ENCODE data around the gene SETX.
"Not testable (repeated sequence)": the region's sequence is repeated elsewhere in the genome, so short reads cannot be mapped to it uniquely, and the experiment has no call there.

SETX gene

GRCh38 chr9:132288966-132289365 lies 65.8 kb downstream of the SETX start:
- TF ChIP-seq FOXA1 (IDR thresholded peaks at IDR 0.05) (no peak), FOXM1 (IDR thresholded peaks at IDR 0.05; ENCODE audit: borderline replicate concordance) (no peak), LEF1 (IDR thresholded peaks at IDR 0.05; ENCODE audit: borderline replicate concordance) (no peak), TARDBP (IDR thresholded peaks at IDR 0.05) (no peak), ZNF384 (IDR thresholded peaks at IDR 0.05) (no peak), BHLHE40 (IDR thresholded peaks at IDR 0.05; ENCODE audit: borderline replicate concordance) (no peak)
- TF ChIP-seq, protein P1, sequence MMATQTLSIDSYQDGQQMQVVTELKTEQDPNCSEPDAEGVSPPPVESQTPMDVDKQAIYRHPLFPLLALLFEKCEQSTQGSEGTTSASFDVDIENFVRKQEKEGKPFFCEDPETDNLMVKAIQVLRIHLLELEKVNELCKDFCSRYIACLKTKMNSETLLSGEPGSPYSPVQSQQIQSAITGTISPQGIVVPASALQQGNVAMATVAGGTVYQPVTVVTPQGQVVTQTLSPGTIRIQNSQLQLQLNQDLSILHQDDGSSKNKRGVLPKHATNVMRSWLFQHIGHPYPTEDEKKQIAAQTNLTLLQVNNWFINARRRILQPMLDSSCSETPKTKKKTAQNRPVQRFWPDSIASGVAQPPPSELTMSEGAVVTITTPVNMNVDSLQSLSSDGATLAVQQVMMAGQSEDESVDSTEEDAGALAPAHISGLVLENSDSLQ (IDR thresholded peaks at IDR 0.05), result no peak
- ChIA-PET POLR2A (no interaction called here), CTCF (no interaction called here)
- no peak for DNase-seq (ENCODE audit: extremely low spot score)

- TF ChIP-seq FOXA1 (IDR thresholded peaks at IDR 0.05), result no peak
- TF ChIP-seq FOXK2 (IDR thresholded peaks at IDR 0.05), result no peak
- TF ChIP-seq CTBP1 (IDR thresholded peaks at IDR 0.05; ENCODE audit: borderline replicate concordance), result no peak
- no peak for TF ChIP-seq L3MBTL2 (conservative IDR thresholded peaks at IDR 0.05)
- TF ChIP-seq BHLHE40 (IDR thresholded peaks at IDR 0.05; ENCODE audit: borderline replicate concordance), result no peak
- TF ChIP-seq SP1 (IDR thresholded peaks at IDR 0.05), result no peak
- no peak for TF ChIP-seq FOXM1 (IDR thresholded peaks at IDR 0.05; ENCODE audit: borderline replicate concordance)
- TF ChIP-seq, protein P1 (IDR thresholded peaks at IDR 0.05), result no peak
- no peak for TF ChIP-seq ZNF384 (IDR thresholded peaks at IDR 0.05)
- TF ChIP-seq HDGF (IDR thresholded peaks at IDR 0.05; ENCODE audit: borderline replicate concordance), result no peak
- TF ChIP-seq TARDBP (IDR thresholded peaks at IDR 0.05), result no peak
- no peak for TF ChIP-seq NFRKB (IDR thresholded peaks at IDR 0.05)
- no peak for TF ChIP-seq SUZ12 (IDR thresholded peaks at IDR 0.05)
- TF ChIP-seq ARNT (IDR thresholded peaks at IDR 0.05), result no peak
- CTCF ChIA-PET, result no interaction called here
Observed at GRCh38 chr9:132288361-132288760, 66.4 kb downstream of the SETX start.

DNA sequence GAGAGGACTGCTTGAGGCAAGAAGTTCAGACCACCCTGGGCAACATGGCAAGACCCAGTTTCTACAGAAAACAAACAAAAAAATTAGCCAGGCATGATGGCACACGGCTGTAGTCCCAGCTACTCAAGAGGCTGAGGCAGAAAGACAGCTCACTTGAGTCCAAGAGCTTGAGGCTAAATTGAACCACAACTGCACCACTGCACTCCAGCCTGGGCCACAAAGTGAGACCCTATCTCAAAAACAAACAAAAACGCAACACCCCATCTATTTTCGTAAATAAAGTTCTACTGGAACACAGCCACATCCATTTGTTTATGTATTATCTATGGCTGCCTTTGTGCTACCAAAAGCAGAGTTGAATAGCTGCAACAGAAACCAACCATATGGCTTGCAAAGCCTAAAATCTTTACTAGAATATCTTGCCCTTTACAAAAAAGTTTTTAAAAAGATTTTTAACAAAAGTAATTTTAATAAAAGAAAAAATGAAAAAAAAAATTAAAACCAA lies 67.5 kb downstream of the SETX start:
- ChIA-PET POLR2A (no interaction called here), CTCF (no interaction called here)
- DNase-seq (ENCODE audit: extremely low spot score), result no peak
- no peak for TF ChIP-seq FOXK2 (IDR thresholded peaks at IDR 0.05)

More at GRCh38 chr9:132288361-132288760, 66.4 kb downstream of the SETX start:
- POLR2A ChIA-PET, result no interaction called here
- DNase-seq (ENCODE audit: extremely low spot score), result no peak

DNA sequence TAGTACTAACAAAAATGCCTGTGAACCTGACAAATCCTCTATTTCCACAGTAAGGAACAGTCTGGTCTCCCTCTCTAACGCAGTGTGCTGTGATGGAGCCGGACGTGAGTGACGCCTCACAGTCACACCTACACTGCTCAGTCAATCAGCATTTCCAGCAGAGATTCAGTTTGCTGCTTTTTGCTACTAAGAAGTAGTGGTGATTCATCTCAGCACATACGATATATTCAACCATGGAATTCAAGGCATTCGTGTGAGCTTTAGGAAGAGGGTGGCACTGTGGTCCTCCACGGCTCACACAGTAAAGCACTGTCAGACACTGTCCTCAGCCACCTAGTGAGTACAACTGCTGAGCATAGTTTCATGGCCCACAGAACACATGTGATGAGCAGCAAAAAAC lies 70.9 kb downstream of the SETX start:
- POLR2A ChIA-PET, result interaction anchor here (0.9 kb wide), 1 partner anchor 71 kb away, joined by 3 read pairs; the partner anchor contains the start of gene SETX
- CTCF ChIA-PET, result no interaction called here
- TF ChIP-seq CTBP1 (IDR thresholded peaks at IDR 0.05; ENCODE audit: borderline replicate concordance) (no peak), BHLHE40 (IDR thresholded peaks at IDR 0.05; ENCODE audit: borderline replicate concordance) (no peak), FOXA1 (IDR thresholded peaks at IDR 0.05) (no peak), HDGF (IDR thresholded peaks at IDR 0.05; ENCODE audit: borderline replicate concordance) (no peak), SUZ12 (IDR thresholded peaks at IDR 0.05) (no peak), NFRKB (IDR thresholded peaks at IDR 0.05) (no peak), ELF4 (IDR thresholded peaks at IDR 0.05) (no peak), TARDBP (IDR thresholded peaks at IDR 0.05) (no peak), FOXM1 (IDR thresholded peaks at IDR 0.05; ENCODE audit: borderline replicate concordance) (no peak), LEF1 (IDR thresholded peaks at IDR 0.05; ENCODE audit: borderline replicate concordance) (no peak), SP1 (IDR thresholded peaks at IDR 0.05) (no peak), ZNF384 (IDR thresholded peaks at IDR 0.05) (no peak), FOXK2 (IDR thresholded peaks at IDR 0.05) (no peak), L3MBTL2 (conservative IDR thresholded peaks at IDR 0.05) (no peak), ARNT (IDR thresholded peaks at IDR 0.05) (no peak)
- DNase-seq (ENCODE audit: extremely low spot score), result no peak

DNA sequence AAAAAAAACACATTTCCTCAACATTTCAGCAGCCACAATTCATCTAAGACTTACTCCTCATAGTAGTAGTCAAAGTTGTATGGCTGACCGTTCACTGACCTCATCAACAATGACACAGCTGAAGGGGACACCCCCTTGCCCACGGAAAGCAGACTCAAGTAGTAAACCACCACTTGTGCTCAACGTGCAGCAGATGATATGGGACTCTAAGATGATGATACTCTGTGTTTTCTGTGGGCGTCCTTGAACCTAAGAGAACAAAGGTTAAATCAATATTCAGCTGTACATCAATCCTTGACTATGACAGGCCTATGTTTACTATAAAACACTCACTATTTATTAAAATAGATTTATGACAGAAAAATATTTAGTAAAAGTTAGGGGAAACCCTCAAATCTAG lies 71.6 kb downstream of the SETX start:
- no peak for DNase-seq (ENCODE audit: extremely low spot score)
- ChIA-PET POLR2A (no interaction called here), CTCF (no interaction called here)
- TF ChIP-seq NFRKB (IDR thresholded peaks at IDR 0.05) (no peak), BHLHE40 (IDR thresholded peaks at IDR 0.05; ENCODE audit: borderline replicate concordance) (no peak), SP1 (IDR thresholded peaks at IDR 0.05) (no peak), L3MBTL2 (conservative IDR thresholded peaks at IDR 0.05) (no peak)

- no peak for TF ChIP-seq TARDBP (IDR thresholded peaks at IDR 0.05)
- TF ChIP-seq CTBP1 (IDR thresholded peaks at IDR 0.05; ENCODE audit: borderline replicate concordance), result no peak
- TF ChIP-seq NFRKB (IDR thresholded peaks at IDR 0.05), result no peak
- no peak for TF ChIP-seq SUZ12 (IDR thresholded peaks at IDR 0.05)
- TF ChIP-seq LEF1 (IDR thresholded peaks at IDR 0.05; ENCODE audit: borderline replicate concordance), result no peak
- TF ChIP-seq, protein P1 (IDR thresholded peaks at IDR 0.05), result no peak
- TF ChIP-seq SP1 (IDR thresholded peaks at IDR 0.05), result no peak
- TF ChIP-seq FOXK2 (IDR thresholded peaks at IDR 0.05), result no peak
- TF ChIP-seq ELF4 (IDR thresholded peaks at IDR 0.05), result no peak
- TF ChIP-seq FOXA1 (IDR thresholded peaks at IDR 0.05), result no peak
- no peak for TF ChIP-seq FOXM1 (IDR thresholded peaks at IDR 0.05; ENCODE audit: borderline replicate concordance)
- no peak for TF ChIP-seq ZNF384 (IDR thresholded peaks at IDR 0.05)
- TF ChIP-seq BHLHE40 (IDR thresholded peaks at IDR 0.05; ENCODE audit: borderline replicate concordance), result no peak
- no peak for TF ChIP-seq ARNT (IDR thresholded peaks at IDR 0.05)
- POLR2A ChIA-PET, result no interaction called here
- CTCF ChIA-PET, result no interaction called here
- no peak for DNase-seq (ENCODE audit: extremely low spot score)
Observed at GRCh38 chr9:132274861-132275260, 79.9 kb downstream of the SETX start.

GRCh38 chr9:132269704-132270516 lies 84.9 kb downstream of the SETX start:
- DNase-seq (ENCODE audit: extremely low spot score); POLR2A ChIA-PET; CTCF ChIA-PET: not testable (repeated sequence)
